Lower leg skin (tissue), 4 donors: ENCODE data around the gene EPHX1. TPM values are rescaled to one million over a fixed set of nuclear protein-coding genes. Genes with fewer than 3 reads are reported as not detected.

Experiments
- DNase-seq, 2 donors: peaks; one replicate each; pipeline ENCODE4 v3.0.0-alpha.2; 2019; ENCODE audit warnings: low spot score in 2 of 2
- H3K4me3 ChIP-seq: fragments of 200-600 bp; sonication (generic); 2 replicates; pipeline ENCODE4 v1.5.1; 2017; ENCODE audit warnings: mild to moderate bottlenecking, low read depth; ENCODE audit not compliant: poor library complexity, severe bottlenecking
- CTCF ChIP-seq, 3 donors: fragments of 450-650 bp; IDR thresholded peaks; one replicate each; pipeline ENCODE4 v1.5.1; 2016; ENCODE audit warnings: antibody characterized with exemption in 3 of 3, mild to moderate bottlenecking in 3 of 3, moderate library complexity in 2 of 3
- POLR2A ChIP-seq, 2 donors: fragments of 450-650 bp; IDR thresholded peaks; one replicate each; pipeline ENCODE4 v1.6.1; 2016 to 2017; ENCODE audit warnings: antibody characterized with exemption in 2 of 2, mild to moderate bottlenecking in 1 of 2, moderate library complexity in 1 of 2
- WGBS, 2 donors: methylation state at CpG; one replicate each; pipeline ENCODE4 v1.1.5; 2018; 5-methylcytosine and 5-hydroxymethylcytosine counted together
- intact Hi-C: fragments of 100-400 bp; cut with DNase I; formaldehyde crosslinking; loops from one replicate; pipeline ENCODE4 v1.15.0; 2023; ENCODE audit warnings: low total_unique reads
- total RNA-seq, 4 donors: library from RNA; depleted of rRNA; stranded (reverse); fragments of >200 nt; gene quantifications; one replicate each; pipeline ENCODE4 v1.1.0, GENCODE V29; 2016

EPHX1 gene
- total RNA-seq, 4 donors from 2014 or later, result 42.9 to 62.7 (median 56.8) TPM

GRCh38 chr1:225825607-225826007 lies 15.7 kb downstream of the EPHX1 start:
- H3K4me3 ChIP-seq, result no peak overlapping the region
- DNase-seq, result no peak
- TF ChIP-seq POLR2A (IDR thresholded peaks at IDR 0.05) (no peak), CTCF (IDR thresholded peaks at IDR 0.05) (no peak)
- WGBS, 2 donors, result 68 to 70% methylated on average over 7 of the region's 7 CpGs
- intact Hi-C loops, result no loop called here

GRCh38 chr1:225827076-225827475 lies 17.2 kb downstream of the EPHX1 start:
- WGBS, 2 donors, result 69 to 93% methylated on average over 8 of the region's 8 CpGs
- intact Hi-C loops, result no loop called here
- no peak for DNase-seq
- no peak overlapping the region for H3K4me3 ChIP-seq
- TF ChIP-seq CTCF (IDR thresholded peaks at IDR 0.05), result no peak
- TF ChIP-seq POLR2A (IDR thresholded peaks at IDR 0.05), result no peak

GRCh38 chr1:225828706-225829345 lies 18.9 kb downstream of the EPHX1 start:
- DNase-seq, result no peak
- intact Hi-C loops, result no loop called here
- H3K4me3 ChIP-seq, result no peak overlapping the region
- WGBS, 2 donors, result 92% methylated on average over 14 of the region's 14 CpGs
- TF ChIP-seq POLR2A (IDR thresholded peaks at IDR 0.05) (no peak), CTCF (IDR thresholded peaks at IDR 0.05) (no peak)

GRCh38 chr1:225830841-225831240 lies 20.9 kb downstream of the EPHX1 start:
- WGBS, 2 donors, result 88 to 97% methylated on average over 6 of the region's 6 CpGs
- intact Hi-C loops, result no loop called here
- no peak overlapping the region for H3K4me3 ChIP-seq
- TF ChIP-seq POLR2A (IDR thresholded peaks at IDR 0.05), result no peak
- no peak for TF ChIP-seq CTCF (IDR thresholded peaks at IDR 0.05)
- DNase-seq, result no peak

- intact Hi-C loops, result no loop called here
- no peak overlapping the region for H3K4me3 ChIP-seq
- TF ChIP-seq POLR2A (IDR thresholded peaks at IDR 0.05) (no peak), CTCF (IDR thresholded peaks at IDR 0.05) (no peak)
- 54 to 58% methylated on average over 7 of the region's 7 CpGs for WGBS, 2 donors
- no peak for DNase-seq
Measured at GRCh38 chr1:225834417-225835329, 24.7 kb downstream of the EPHX1 start.
